GM23248 (cell line): ENCODE measurements around the gene PLAC8L1. TPM values are rescaled to one million over a fixed set of nuclear protein-coding genes. Genes with fewer than 3 reads are reported as not detected.

Experiments
- DNase-seq: peaks from one replicate; pipeline ENCODE4 v3.0.0-alpha.2; 2015
- H2AFZ ChIP-seq: fragments of 200-600 bp; sonication (generic); 2 replicates; pipeline ENCODE4 v1.6.1; 2016; ENCODE audit warnings: antibody characterized with exemption
- H3F3A ChIP-seq: fragments of 200-600 bp; sonication (generic); 2 replicates; pipeline ENCODE4 v1.6.1; 2016; ENCODE audit warnings: mild to moderate bottlenecking, antibody characterized with exemption, mixed run types; ENCODE audit not compliant: insufficient read depth
- H3K27ac ChIP-seq: fragments of 200-600 bp; sonication (generic); 2 replicates; pipeline ENCODE4 v1.5.1; 2016; ENCODE audit warnings: mild to moderate bottlenecking
- H3K27me3 ChIP-seq: fragments of 200-600 bp; sonication (generic); replicated peaks from 2 replicates; pipeline ENCODE4 v1.6.1; 2016; ENCODE audit warnings: mild to moderate bottlenecking; ENCODE audit not compliant: insufficient read depth
- H3K36me3 ChIP-seq: fragments of 200-600 bp; sonication (generic); 2 replicates; pipeline ENCODE4 v1.6.1; 2016; ENCODE audit warnings: low read depth, mild to moderate bottlenecking
- H3K4me1 ChIP-seq: fragments of 200-600 bp; sonication (generic); 2 replicates; pipeline ENCODE4 v1.6.1; 2016; ENCODE audit warnings: mild to moderate bottlenecking; ENCODE audit not compliant: insufficient read depth
- H3K4me2 ChIP-seq: fragments of 200-600 bp; sonication (generic); one replicate; pipeline ENCODE4 v1.6.1; 2016; ENCODE audit warnings: mild to moderate bottlenecking; ENCODE audit not compliant: unreplicated experiment
- H3K4me3 ChIP-seq: fragments of 200-600 bp; sonication (generic); 2 replicates; pipeline ENCODE4 v1.5.1; 2016; ENCODE audit warnings: mild to moderate bottlenecking
- H3K79me2 ChIP-seq: fragments of 200-600 bp; sonication (generic); 2 replicates; pipeline ENCODE4 v1.6.1; 2016; ENCODE audit warnings: mild to moderate bottlenecking; ENCODE audit not compliant: insufficient read depth
- H3K9ac ChIP-seq: fragments of 200-600 bp; sonication (generic); 2 replicates; pipeline ENCODE4 v1.6.1; 2016; ENCODE audit warnings: mild to moderate bottlenecking
- H3K9me2 ChIP-seq: fragments of 200-600 bp; sonication (generic); 2 replicates; pipeline ENCODE4 v1.6.1; 2016; ENCODE audit warnings: mixed run types, mild to moderate bottlenecking, moderate library complexity; ENCODE audit not compliant: insufficient read depth
- H3K9me3 ChIP-seq: fragments of 200-600 bp; sonication (generic); one replicate; pipeline ENCODE4 v1.6.1; 2017; ENCODE audit warnings: low read depth
- H4K20me1 ChIP-seq: fragments of 200-600 bp; sonication (generic); 2 replicates; pipeline ENCODE4 v1.6.0; 2016; ENCODE audit not compliant: insufficient read depth
- EZH2 ChIP-seq: fragments of 200-600 bp; sonication (generic); IDR thresholded peaks from 2 replicates; pipeline ENCODE4 v1.6.1; 2018; ENCODE audit warnings: antibody characterized with exemption, mild to moderate bottlenecking; ENCODE audit not compliant: insufficient read depth, poor library complexity, severe bottlenecking
- EZH2phosphoT487 ChIP-seq: fragments of 200-600 bp; sonication (generic); IDR thresholded peaks from 2 replicates; pipeline ENCODE4 v1.6.1; 2018; ENCODE audit warnings: antibody characterized with exemption, moderate library complexity, mild to moderate bottlenecking, low read depth; ENCODE audit not compliant: insufficient read depth
- WGBS, 2 experiments: methylation state at CpG; one replicate each; pipeline ENCODE4 v1.1.6; 2015 to 2017; ENCODE audit warnings: low lambda C conversion rate in 2 of 2, low coverage in 1 of 2; ENCODE audit errors: missing lambda C conversion rate in 2 of 2; 5-methylcytosine and 5-hydroxymethylcytosine counted together
- in situ Hi-C: fragments of 300-500 bp; cut with MboI; formaldehyde crosslinking; loops from 2 replicates; pipeline ENCODE4 v1.15.0; 2020
- polyA plus RNA-seq: library from polyadenylated mRNA; unstranded; fragments of >200 nt; fragmentation: Nextera tagmentation; extraction: Ambion mirVana; gene quantifications from 2 replicates; pipeline ENCODE4 v1.2.1, GENCODE V29; 2016
- total RNA-seq: library from RNA; depleted of rRNA; stranded (reverse); fragments of >200 nt; shearing (Covaris generic); gene quantifications from 2 replicates; pipeline ENCODE4 v1.2.3, GENCODE V29; 2014

The PLAC8L1 gene
- total and polyA plus RNA-seq, 2 experiments from 2014 or later = 0.41 to 2.3 TPM

DNA sequence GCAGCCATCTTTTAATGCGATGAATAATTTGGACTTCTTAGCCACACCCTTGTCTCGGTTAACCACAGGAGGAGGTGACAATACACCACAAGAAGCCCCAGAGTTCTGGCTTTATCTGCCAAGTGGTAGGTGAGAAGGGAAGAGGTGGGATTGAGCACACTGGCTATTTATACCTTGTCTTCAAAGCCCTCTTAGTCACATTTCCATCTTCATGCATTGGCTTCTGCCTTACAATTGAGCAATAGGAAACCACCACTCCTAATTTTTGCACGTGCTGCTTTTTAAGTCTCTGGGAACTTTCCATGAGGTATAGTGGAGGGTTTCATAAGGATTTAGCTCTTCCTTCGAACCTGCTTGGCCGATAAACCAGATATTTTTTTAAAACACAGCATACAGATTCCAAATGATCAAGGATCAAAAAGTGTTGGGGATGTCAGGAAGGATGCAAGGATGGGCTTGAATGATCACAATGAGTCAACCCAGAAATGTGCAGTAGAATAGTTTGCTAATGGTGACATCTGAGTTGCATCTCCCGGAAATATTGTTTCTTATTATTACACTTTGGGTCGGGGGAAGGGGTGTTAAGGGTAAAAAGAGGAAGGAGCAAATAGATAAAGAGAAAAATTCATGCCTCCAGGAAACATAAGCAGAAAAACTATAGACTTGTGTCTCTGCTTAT lies 25.5 kb downstream of the PLAC8L1 start:
- Histone ChIP-seq H3K4me2 (peak overlapping the region; percentile 13), H3K9me3 (no peaks in the 10 kb centered on the region), H3K79me2 (no peaks in the 10 kb centered on the region), H3K9ac (no peak overlapping the region), H3K36me3 (no peaks in the 10 kb centered on the region), H3K27me3 (peaks cover 13% of the 10 kb centered on the region), H3K9me2 (no peaks in the 10 kb centered on the region), H2AFZ (no peak overlapping the region), H3F3A (peaks cover 6% of the 10 kb centered on the region; the same call in 1 of the 2 replicates), H3K4me1 (peaks cover 13% of the 10 kb centered on the region; the same call in 1 of the 2 replicates), H3K4me3 (no peak overlapping the region), H3K27ac (no peak overlapping the region), H4K20me1 (no peaks in the 10 kb centered on the region)
- no peak for TF ChIP-seq EZH2
- no peak for TF ChIP-seq EZH2phosphoT487
- in situ Hi-C loops = no loop called here
- peak; percentile 57 for DNase-seq
- WGBS, 2 experiments = 43 to 46% methylated on average over 7 of the region's 7 CpGs

DNA sequence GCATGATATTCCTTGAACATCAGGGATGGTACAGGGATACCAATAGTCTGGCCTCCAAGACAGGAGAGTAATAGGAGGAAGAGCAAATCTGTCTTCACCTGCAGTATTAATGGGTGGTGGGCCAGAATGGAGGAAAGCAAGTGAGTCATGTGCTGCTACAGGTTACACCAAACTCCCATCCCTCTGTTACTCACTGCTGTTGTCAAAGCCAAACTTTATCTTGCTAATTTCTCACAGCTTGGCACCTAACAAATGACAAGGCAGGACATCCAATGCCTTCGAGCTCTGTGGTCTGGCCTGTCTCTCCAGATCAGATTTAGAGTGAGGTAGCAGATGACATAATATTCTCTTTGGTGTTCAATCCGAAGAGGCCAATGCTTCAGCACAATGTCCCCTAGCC lies 26.8 kb downstream of the PLAC8L1 start:
- H3K9me2 ChIP-seq = no peaks in the 10 kb centered on the region
- WGBS, 2 experiments = 18 to 32% methylated on average over 2 of the region's 2 CpGs
- H3K4me3 ChIP-seq = no peak overlapping the region
- no peak overlapping the region for H3K4me2 ChIP-seq
- H4K20me1 ChIP-seq = no peaks in the 10 kb centered on the region
- no peak overlapping the region for H3K9ac ChIP-seq
- no peak overlapping the region for H2AFZ ChIP-seq
- no peaks in the 10 kb centered on the region for H3K79me2 ChIP-seq
- H3K27ac ChIP-seq = no peak overlapping the region
- no peaks in the 10 kb centered on the region for H3K9me3 ChIP-seq
- no peak for TF ChIP-seq EZH2
- no peak for TF ChIP-seq EZH2phosphoT487
- no peak for DNase-seq
- H3K27me3 ChIP-seq = peaks cover 21% of the 10 kb centered on the region
- H3K4me1 ChIP-seq = peaks cover 13% of the 10 kb centered on the region; the same call in 1 of the 2 replicates
- in situ Hi-C loops = no loop called here
- no peaks in the 10 kb centered on the region for H3K36me3 ChIP-seq
- H3F3A ChIP-seq = peaks cover 6% of the 10 kb centered on the region; the same call in 1 of the 2 replicates

DNA sequence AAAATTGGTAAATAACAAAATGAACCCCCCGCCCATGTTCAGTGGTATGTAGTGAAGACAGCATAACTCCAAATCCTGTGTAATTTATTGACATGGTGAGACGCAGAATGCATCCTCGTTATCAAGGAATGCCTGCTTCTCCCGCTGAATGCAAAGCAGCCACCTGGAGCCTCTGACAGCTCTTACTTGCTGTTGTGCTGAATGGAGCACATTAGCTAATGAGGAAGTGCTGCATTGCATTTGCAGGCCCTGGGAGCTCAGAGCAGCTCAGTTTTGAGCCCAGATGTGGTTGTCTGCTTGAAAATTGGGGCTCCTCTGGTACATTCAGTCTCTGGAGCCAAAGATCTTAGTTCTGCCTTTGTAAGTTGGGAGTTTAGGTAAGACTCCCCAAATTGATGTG lies 28.9 kb downstream of the PLAC8L1 start:
- Histone ChIP-seq H3K4me2 (no peak overlapping the region), H3K9me2 (no peaks in the 10 kb centered on the region), H3K79me2 (no peaks in the 10 kb centered on the region), H2AFZ (no peak overlapping the region), H3K4me3 (no peak overlapping the region), H3K9ac (no peak overlapping the region), H3K9me3 (no peaks in the 10 kb centered on the region), H3F3A (peaks cover 6% of the 10 kb centered on the region; the same call in 1 of the 2 replicates), H3K36me3 (no peaks in the 10 kb centered on the region), H4K20me1 (no peaks in the 10 kb centered on the region), H3K27me3 (peaks cover 32% of the 10 kb centered on the region), H3K4me1 (peaks cover 13% of the 10 kb centered on the region; the same call in 1 of the 2 replicates), H3K27ac (no peak overlapping the region)
- in situ Hi-C loops = no loop called here
- 31 to 32% methylated on average over 4 of the region's 4 CpGs for WGBS, 2 experiments
- TF ChIP-seq EZH2phosphoT487 (no peak), EZH2 (no peak)
- DNase-seq = no peak

DNA sequence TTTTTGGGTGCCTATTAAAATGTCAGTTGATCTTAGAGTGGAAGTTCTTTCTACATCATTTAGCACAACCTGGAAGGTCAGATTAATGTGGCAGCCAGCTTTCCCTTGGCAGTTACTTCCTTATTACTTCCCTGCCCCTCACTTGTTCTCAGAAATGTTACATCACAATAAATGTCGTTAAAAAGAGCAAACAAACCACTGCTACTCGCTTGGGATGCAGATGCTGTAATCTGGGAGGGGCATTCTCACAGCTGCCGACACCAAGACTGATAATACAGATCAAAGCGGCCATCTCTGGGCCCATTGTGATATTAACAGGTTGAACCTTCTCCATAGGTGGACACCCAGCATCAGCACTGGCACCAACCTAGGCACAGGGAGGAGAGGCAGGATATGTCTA lies 29.3 kb downstream of the PLAC8L1 start:
- TF ChIP-seq EZH2phosphoT487 (no peak), EZH2 (no peak)
- no peak overlapping the region for H3K9ac ChIP-seq
- H4K20me1 ChIP-seq = no peaks in the 10 kb centered on the region
- DNase-seq = no peak
- no peak overlapping the region for H3K27ac ChIP-seq
- peaks cover 6% of the 10 kb centered on the region; the same call in 1 of the 2 replicates for H3F3A ChIP-seq
- no peak overlapping the region for H3K4me2 ChIP-seq
- H2AFZ ChIP-seq = no peak overlapping the region
- in situ Hi-C loops = no loop called here
- no peaks in the 10 kb centered on the region for H3K9me3 ChIP-seq
- H3K4me3 ChIP-seq = no peak overlapping the region
- WGBS, 2 experiments = 30% methylated on average over 4 of the region's 4 CpGs
- peaks cover 13% of the 10 kb centered on the region; the same call in 1 of the 2 replicates for H3K4me1 ChIP-seq
- no peaks in the 10 kb centered on the region for H3K9me2 ChIP-seq
- peaks cover 32% of the 10 kb centered on the region for H3K27me3 ChIP-seq
- H3K36me3 ChIP-seq = no peaks in the 10 kb centered on the region
- no peaks in the 10 kb centered on the region for H3K79me2 ChIP-seq
